Thoracic aorta (tissue), 2 donors: ENCODE measurements around the gene RLN3. TPM values are rescaled to one million over a fixed set of nuclear protein-coding genes. Genes with fewer than 3 reads are reported as not detected.

Experiments used
- ATAC-seq: fragments of 150-250 bp; one replicate; pipeline ENCODE4 v1.8.0; 2017; ENCODE audit warnings: low read depth; ENCODE audit not compliant: insufficient number of reproducible peaks, low FRiP score
- DNase-seq: peaks from one replicate; pipeline ENCODE4 v3.0.0-alpha.2; 2020; ENCODE audit warnings: low spot score
- H3K27ac ChIP-seq, 2 donors: fragments of 200-600 bp; sonication (generic); 1 replicate in 1 of 2; 2 replicates in 1 of 2; pipeline ENCODE4 v1.5.1; 2016; ENCODE audit warnings: mild to moderate bottlenecking in 2 of 2, moderate library complexity in 2 of 2
- H3K27me3 ChIP-seq: fragments of 200-600 bp; sonication (generic); replicated peaks from 2 replicates; pipeline ENCODE4 v1.6.0; 2016; ENCODE audit warnings: mild to moderate bottlenecking; ENCODE audit not compliant: insufficient read depth
- H3K36me3 ChIP-seq: fragments of 200-600 bp; sonication (generic); one replicate; pipeline ENCODE4 v1.5.1; 2016
- H3K4me1 ChIP-seq, 2 donors: fragments of 200-600 bp; sonication (generic); 1 replicate in 1 of 2; 2 replicates in 1 of 2; pipeline versions ENCODE4 v1.5.1 to v1.6.0; 2016; ENCODE audit warnings: low read depth in 2 of 2, mild to moderate bottlenecking in 1 of 2; ENCODE audit not compliant: control insufficient read depth in 1 of 2
- H3K4me3 ChIP-seq: fragments of 200-600 bp; sonication (generic); 2 replicates; pipeline ENCODE4 v1.5.1; 2016; ENCODE audit warnings: mild to moderate bottlenecking
- H3K9me3 ChIP-seq: fragments of 200-600 bp; sonication (generic); 2 replicates; pipeline ENCODE4 v1.5.1; 2016
- total RNA-seq, 2 donors: library from RNA; depleted of rRNA; stranded (reverse); fragments of >200 nt; gene quantifications; one replicate each; pipeline versions ENCODE4 v1.1.0 to v1.2.3, GENCODE V29; 2016
- TF ChIP-seq, protein P1 (sequence below): fragments of 200-600 bp; sonication (generic); IDR thresholded peaks from one replicate; pipeline ENCODE4 v1.5.1; 2019; ENCODE audit warnings: antibody characterized with exemption

RLN3 gene
- total RNA-seq, 2 donors from 2014 or later, result not detected

DNA sequence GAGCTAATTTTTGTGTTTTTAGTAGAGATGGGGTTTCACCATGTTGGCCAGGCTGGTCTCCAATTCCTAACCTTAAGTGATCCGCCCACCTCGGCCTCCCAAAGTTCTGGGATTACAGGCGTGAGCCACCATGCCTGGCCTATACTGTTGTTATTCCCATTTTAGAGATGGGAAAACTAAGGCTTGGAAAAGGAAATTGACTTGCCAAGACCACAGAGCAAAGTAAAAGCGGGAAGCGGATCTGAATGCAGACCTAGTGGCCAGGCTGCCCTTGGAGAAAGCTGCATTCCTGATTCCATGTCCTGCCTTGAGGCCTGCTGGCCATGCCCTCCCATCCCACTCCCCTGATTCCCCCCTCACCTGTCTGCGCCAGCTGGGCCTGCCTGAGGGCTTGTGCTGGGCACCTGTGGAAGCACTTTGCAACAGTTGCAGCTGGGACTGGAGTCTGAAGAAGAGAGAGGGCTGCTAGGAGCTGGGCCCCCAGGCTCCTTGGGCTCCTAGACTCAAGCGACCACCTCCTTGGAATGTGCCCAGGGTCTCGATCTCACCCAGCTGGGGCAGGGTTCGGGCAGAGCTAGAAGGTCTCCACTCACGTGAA is 28.2 kb downstream of the RLN3 start:
- ATAC-seq (no peak), DNase-seq (no peak)
- H3K27ac ChIP-seq, result no peak overlapping the region
- TF ChIP-seq, protein P1, sequence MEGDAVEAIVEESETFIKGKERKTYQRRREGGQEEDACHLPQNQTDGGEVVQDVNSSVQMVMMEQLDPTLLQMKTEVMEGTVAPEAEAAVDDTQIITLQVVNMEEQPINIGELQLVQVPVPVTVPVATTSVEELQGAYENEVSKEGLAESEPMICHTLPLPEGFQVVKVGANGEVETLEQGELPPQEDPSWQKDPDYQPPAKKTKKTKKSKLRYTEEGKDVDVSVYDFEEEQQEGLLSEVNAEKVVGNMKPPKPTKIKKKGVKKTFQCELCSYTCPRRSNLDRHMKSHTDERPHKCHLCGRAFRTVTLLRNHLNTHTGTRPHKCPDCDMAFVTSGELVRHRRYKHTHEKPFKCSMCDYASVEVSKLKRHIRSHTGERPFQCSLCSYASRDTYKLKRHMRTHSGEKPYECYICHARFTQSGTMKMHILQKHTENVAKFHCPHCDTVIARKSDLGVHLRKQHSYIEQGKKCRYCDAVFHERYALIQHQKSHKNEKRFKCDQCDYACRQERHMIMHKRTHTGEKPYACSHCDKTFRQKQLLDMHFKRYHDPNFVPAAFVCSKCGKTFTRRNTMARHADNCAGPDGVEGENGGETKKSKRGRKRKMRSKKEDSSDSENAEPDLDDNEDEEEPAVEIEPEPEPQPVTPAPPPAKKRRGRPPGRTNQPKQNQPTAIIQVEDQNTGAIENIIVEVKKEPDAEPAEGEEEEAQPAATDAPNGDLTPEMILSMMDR, result no peak
- peaks cover 0 to 14% of the 10 kb centered on the region in 2 donors for H3K4me1 ChIP-seq
- no peak overlapping the region for H3K4me3 ChIP-seq
- no peaks in the 10 kb centered on the region for H3K27me3 ChIP-seq
- no peaks in the 10 kb centered on the region for H3K9me3 ChIP-seq
- H3K36me3 ChIP-seq, result no peaks in the 10 kb centered on the region

GRCh38 chr19:14056741-14057356 is 28.9 kb downstream of the RLN3 start:
- ATAC-seq, result no peak

GRCh38 chr19:14058182-14059092 is 30.5 kb downstream of the RLN3 start:
- TF ChIP-seq, protein P1, result no peak
- Histone ChIP-seq H3K36me3 (no peaks in the 10 kb centered on the region), H3K27ac (no peak overlapping the region), H3K27me3 (no peaks in the 10 kb centered on the region), H3K4me1 (peaks cover 0 to 14% of the 10 kb centered on the region in 2 donors), H3K9me3 (no peaks in the 10 kb centered on the region), H3K4me3 (no peak overlapping the region)
- DNase-seq (no peak), ATAC-seq (no peak)

More at GRCh38 chr19:14056741-14057356, 28.9 kb downstream of the RLN3 start:
- Histone ChIP-seq H3K36me3 (no peaks in the 10 kb centered on the region), H3K27me3 (no peaks in the 10 kb centered on the region), H3K4me1 (peaks cover 0 to 14% of the 10 kb centered on the region in 2 donors), H3K4me3 (peak overlapping the region; percentile 63), H3K27ac (no peak overlapping the region), H3K9me3 (no peaks in the 10 kb centered on the region)
- TF ChIP-seq, protein P1, result no peak
- DNase-seq, result no peak

DNA sequence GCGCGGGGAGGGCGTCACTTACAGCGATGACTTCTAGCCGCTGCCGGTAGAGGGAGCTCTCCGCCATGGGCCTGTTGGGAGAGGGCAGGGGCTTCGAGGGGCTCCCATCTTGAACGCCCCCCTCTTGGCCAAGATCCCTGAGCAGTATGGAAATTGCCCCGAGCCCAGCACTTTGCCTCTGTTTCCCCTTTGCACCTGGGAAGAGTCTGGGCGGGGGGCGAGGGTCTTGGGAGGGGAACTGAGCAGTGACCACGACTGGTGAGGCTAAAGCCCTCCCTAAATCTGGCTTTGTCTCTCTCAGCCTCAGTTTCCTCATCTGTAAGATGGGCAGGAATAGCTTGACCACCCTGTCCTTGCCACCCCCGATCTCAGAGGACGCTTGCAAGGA is 31.1 kb downstream of the RLN3 start:
- H3K4me3 ChIP-seq, result no peak overlapping the region
- H3K36me3 ChIP-seq, result no peaks in the 10 kb centered on the region
- no peak overlapping the region for H3K27ac ChIP-seq
- ATAC-seq (no peak), DNase-seq (no peak)
- no peaks in the 10 kb centered on the region for H3K9me3 ChIP-seq
- peaks cover 0 to 14% of the 10 kb centered on the region in 2 donors for H3K4me1 ChIP-seq
- H3K27me3 ChIP-seq, result no peaks in the 10 kb centered on the region
- TF ChIP-seq, protein P1, result no peak

DNA sequence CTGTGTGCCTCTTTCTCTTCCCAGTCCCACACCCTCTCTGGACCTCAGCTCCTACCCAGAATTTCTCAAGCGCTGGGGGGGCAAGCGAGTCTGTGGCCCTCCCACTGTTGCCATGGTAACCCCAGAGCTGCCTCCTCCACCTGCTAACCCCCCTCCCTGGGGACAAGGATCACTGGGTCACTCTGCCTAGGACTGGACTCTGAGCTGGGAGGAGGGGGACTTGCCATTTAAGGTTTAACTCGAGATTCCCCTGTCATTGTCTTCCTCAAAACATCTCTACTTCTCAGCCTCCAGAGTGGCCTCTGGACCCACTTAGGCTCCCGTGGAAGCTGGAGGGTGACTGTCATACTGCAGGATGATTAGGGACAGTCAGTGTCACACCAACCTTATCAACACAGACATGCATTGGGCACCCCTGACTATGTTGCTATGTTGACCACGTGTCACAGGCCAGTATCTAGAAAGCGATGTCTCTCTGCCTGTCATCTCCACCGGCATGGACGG is 31.8 kb downstream of the RLN3 start:
- Histone ChIP-seq H3K4me1 (peaks cover 0 to 14% of the 10 kb centered on the region in 2 donors), H3K9me3 (no peaks in the 10 kb centered on the region), H3K27ac (no peak overlapping the region), H3K4me3 (no peak overlapping the region), H3K36me3 (no peaks in the 10 kb centered on the region), H3K27me3 (no peaks in the 10 kb centered on the region)
- ATAC-seq (no peak), DNase-seq (no peak)
- TF ChIP-seq, protein P1, result no peak
